ENCODE results near the gene MRPL43.

MRPL43 gene

DNA sequence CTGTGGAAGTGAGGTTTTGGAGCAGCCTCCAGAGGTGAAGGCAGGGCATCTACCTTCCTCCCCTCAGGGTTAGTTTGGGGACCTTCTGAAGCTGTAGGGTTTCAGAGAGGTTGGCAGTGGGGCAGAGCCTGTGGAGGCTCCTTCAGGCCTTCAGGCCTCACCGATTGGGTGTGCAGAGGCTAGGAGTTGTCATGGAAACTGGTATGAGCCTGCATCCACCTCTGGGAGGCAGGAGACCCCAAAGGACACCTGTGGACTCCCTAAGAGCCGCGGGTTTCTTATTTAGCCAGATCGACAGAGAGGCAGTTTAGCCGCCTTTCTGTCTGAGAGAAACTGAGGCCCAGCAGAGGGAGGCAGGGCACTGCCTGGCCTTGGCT is 14.3 kb upstream of the MRPL43 start:
- Histone ChIP-seq H3K36me3 (ENCODE audit: control insufficient read depth in 2 of 2, insufficient read depth in 2 of 2, low read length in 2 of 2) (peaks cover 16 to 30% of the 10 kb centered on the region in 2 donors), H3K4me1 (ENCODE audit: control insufficient read depth in 2 of 2, insufficient read depth in 2 of 2, low read length in 2 of 2) (peaks cover 22 to 36% of the 10 kb centered on the region in 2 donors), H3K27me3 (ENCODE audit: control insufficient read depth in 2 of 2, insufficient read depth in 2 of 2, low read length in 2 of 2) (no peaks in the 10 kb centered on the region), H3K4me3 (ENCODE audit: low read length in 2 of 2) (no peak overlapping the region), H3K9ac (ENCODE audit: low read depth in 1 of 2, low read length in 2 of 2) (peak overlapping the region; percentile 61 to 77), H3K9me3 (ENCODE audit: control insufficient read depth in 2 of 2, low read length in 2 of 2) (no peaks in the 10 kb centered on the region), H3K27ac (ENCODE audit: low read depth in 2 of 2, low read length in 2 of 2) (peak overlapping the region; percentile 87 to 89)

DNA sequence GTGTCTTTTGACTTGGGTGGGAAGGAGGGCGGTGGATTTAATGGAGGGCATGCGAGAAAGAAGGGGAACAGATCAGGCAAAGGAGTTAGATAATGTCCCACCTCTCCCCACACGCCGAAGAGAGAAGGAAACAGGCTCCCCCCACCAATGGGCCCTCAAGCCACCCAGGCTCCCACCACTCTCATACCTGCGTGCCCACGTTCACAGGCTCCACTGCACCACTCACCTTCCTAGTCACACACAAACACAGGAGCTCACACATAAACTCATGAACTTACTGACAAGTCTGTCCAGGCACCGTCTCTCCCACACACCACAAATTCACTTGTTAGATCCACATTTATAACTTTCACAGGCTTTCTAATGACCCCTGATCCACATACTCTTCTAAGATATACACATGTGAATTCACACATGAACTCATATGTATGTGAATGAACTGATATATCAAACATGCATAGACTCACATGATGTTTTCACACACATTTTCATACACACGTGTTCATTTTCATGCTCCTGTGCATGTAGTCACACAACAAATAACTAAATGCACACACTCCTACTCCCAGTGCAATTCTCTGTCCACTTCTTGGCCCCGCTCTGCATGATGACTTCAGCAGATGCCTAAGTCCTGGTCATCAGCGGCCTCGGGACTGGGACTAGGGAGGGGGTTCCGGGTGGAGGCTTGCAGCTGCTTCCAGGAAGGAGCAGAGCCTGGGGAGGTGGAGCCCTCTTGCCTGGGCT is 13.8 kb upstream of the MRPL43 start:
- Histone ChIP-seq H3K27ac (ENCODE audit: low read depth in 2 of 2, low read length in 2 of 2) (peak overlapping the region; percentile 87 to 89), H3K27me3 (ENCODE audit: control insufficient read depth in 2 of 2, insufficient read depth in 2 of 2, low read length in 2 of 2) (no peaks in the 10 kb centered on the region), H3K9ac (ENCODE audit: low read depth in 1 of 2, low read length in 2 of 2) (peak overlapping the region; percentile 70 to 77), H3K4me1 (ENCODE audit: control insufficient read depth in 2 of 2, insufficient read depth in 2 of 2, low read length in 2 of 2) (peaks cover 28 to 41% of the 10 kb centered on the region in 2 donors), H3K36me3 (ENCODE audit: control insufficient read depth in 2 of 2, insufficient read depth in 2 of 2, low read length in 2 of 2) (peaks cover 13 to 25% of the 10 kb centered on the region in 2 donors), H3K9me3 (ENCODE audit: control insufficient read depth in 2 of 2, low read length in 2 of 2) (no peaks in the 10 kb centered on the region), H3K4me3 (ENCODE audit: low read length in 2 of 2) (peak overlapping the region; percentile 78 to 81)

DNA sequence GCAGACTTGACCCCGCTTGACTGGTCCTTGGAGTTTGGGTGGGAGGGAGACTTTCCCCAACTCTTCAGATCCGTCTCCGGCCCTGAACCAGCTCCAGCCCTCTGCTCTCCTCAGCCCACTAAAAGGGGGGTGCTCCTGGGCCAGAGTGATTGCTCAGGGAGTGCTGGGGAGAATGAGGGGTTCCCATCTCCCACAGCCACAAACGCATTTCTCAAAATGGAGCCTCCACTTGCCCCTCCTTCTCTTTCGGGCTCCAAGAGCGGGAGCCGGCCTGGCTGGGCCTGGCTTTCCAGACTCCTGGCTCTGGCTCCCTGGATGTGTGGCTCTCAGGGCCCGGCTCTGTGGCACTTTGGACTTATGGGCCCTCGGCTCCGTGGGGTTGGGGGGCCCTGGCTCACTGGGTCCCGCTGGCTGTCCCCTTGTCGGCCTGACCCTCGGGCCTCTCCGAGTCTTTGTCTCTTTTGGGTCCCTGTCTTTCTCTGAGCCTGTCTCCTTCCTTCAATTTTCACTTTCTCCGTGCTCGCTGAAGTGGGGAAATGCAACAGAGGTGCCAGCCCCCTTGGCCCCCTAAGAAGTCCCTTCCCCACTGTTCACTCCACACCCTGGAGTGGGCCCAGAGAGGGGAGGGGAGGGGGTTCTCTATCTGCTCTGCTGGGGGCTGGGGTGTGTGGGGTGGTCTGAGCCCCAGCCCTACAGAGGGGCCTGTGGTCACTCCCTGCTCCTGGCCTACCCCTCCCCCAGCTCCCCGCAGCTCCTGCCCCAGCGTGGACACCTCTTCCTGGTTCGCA is 13.0 kb upstream of the MRPL43 start:
- Histone ChIP-seq H3K27me3 (ENCODE audit: control insufficient read depth in 2 of 2, insufficient read depth in 2 of 2, low read length in 2 of 2) (no peaks in the 10 kb centered on the region), H3K4me1 (ENCODE audit: control insufficient read depth in 2 of 2, insufficient read depth in 2 of 2, low read length in 2 of 2) (peaks cover 28 to 41% of the 10 kb centered on the region in 2 donors), H3K4me3 (ENCODE audit: low read length in 2 of 2) (peak overlapping the region; percentile 78 to 81), H3K36me3 (ENCODE audit: control insufficient read depth in 2 of 2, insufficient read depth in 2 of 2, low read length in 2 of 2) (peaks cover 9 to 19% of the 10 kb centered on the region in 2 donors), H3K9ac (ENCODE audit: low read depth in 1 of 2, low read length in 2 of 2) (peak overlapping the region; percentile 77 to 79), H3K27ac (ENCODE audit: low read depth in 2 of 2, low read length in 2 of 2) (peak overlapping the region; percentile 87 to 89), H3K9me3 (ENCODE audit: control insufficient read depth in 2 of 2, low read length in 2 of 2) (no peaks in the 10 kb centered on the region)

DNA sequence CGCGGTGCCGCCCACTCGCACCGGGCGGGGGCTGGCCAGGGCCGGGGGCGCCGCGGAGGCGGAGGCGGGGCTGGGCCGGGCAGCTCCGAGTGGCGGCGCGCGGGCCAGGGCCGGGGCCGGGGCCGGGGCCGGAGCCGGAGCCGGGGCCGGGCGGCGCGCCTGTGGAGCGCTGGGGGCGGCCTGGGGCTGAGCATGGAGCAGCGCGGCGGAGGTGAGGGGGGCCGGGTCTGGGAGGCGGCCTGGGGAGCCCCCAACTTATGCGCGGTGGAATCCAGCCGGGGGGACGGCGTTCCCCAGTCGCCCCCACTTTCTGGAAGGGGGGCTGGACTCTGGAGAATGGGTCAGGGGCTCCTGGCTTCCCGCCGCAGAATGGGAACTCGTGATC is 12.4 kb upstream of the MRPL43 start, which contains the start of gene LZTS2:
Gene LZTS2 (plus strand): TSS at position 67 of the 385 bp plus-strand sequence. CDS start 2,731 bp downstream, outside the sequence.
- H3K27ac ChIP-seq (ENCODE audit: low read depth in 2 of 2, low read length in 2 of 2): peak within 1 kb of the TSS; percentile 90 to 96
- H3K27me3 ChIP-seq (ENCODE audit: control insufficient read depth in 2 of 2, insufficient read depth in 2 of 2, low read length in 2 of 2): no peaks in the 10 kb centered on the region
- H3K4me3 ChIP-seq (ENCODE audit: low read length in 2 of 2): peak within 1 kb of the TSS; percentile 78 to 81
- H3K9ac ChIP-seq (ENCODE audit: low read depth in 1 of 2, low read length in 2 of 2): peak within 1 kb of the TSS; percentile 89 to 92
- H3K36me3 ChIP-seq (ENCODE audit: control insufficient read depth in 2 of 2, insufficient read depth in 2 of 2, low read length in 2 of 2): peaks cover 8 to 14% of the 10 kb centered on the region in 2 donors
- no peaks in the 10 kb centered on the region for H3K9me3 ChIP-seq (ENCODE audit: control insufficient read depth in 2 of 2, low read length in 2 of 2)
- peaks cover 28 to 41% of the 10 kb centered on the region in 2 donors for H3K4me1 ChIP-seq (ENCODE audit: control insufficient read depth in 2 of 2, insufficient read depth in 2 of 2, low read length in 2 of 2)

DNA sequence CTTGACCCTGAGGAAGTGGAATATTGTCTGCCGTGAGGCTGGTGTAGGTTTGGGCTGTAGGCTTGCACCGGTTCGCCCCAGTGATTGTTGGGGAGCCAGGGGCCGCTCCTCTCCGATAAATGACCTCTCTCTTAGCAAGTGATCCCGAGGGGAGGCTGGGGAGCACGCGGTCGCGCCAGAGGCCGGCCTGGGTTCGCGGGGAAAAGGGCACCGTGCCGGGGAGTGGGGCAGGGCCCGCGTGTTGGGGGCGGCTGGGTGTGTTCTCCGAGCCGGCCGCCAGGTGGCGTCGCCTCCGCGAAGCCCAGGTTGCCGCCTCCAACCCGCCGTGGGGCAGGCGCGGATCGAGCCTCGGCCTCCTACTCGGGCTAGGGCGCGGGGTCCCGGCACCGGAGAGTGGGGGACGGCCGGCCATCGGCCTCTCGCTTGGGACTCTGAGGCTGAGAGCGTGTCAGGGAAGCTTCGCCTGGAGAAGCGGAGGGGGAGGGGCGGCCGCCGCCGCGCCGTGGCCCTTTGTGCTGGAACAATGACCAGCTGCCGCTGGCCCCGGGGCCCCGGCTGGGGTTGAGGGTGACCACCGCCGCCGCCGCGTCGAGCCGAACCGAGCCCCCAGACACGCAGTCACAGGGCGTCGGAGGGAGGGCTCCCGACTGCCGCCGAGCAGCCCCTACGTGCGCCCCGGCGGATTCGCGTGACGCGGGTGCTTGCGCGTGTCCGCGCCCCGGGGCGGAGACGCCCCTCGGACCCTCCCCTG is 11.9 kb upstream of the MRPL43 start:
- peaks cover 28 to 41% of the 10 kb centered on the region in 2 donors for H3K4me1 ChIP-seq (ENCODE audit: control insufficient read depth in 2 of 2, insufficient read depth in 2 of 2, low read length in 2 of 2)
- peak overlapping the region; percentile 89 to 92 for H3K9ac ChIP-seq (ENCODE audit: low read depth in 1 of 2, low read length in 2 of 2)
- H3K4me3 ChIP-seq (ENCODE audit: low read length in 2 of 2): peak overlapping the region; percentile 78
- H3K27ac ChIP-seq (ENCODE audit: low read depth in 2 of 2, low read length in 2 of 2): peak overlapping the region; percentile 90 to 96
- peaks cover 10 to 13% of the 10 kb centered on the region in 2 donors for H3K36me3 ChIP-seq (ENCODE audit: control insufficient read depth in 2 of 2, insufficient read depth in 2 of 2, low read length in 2 of 2)
- H3K9me3 ChIP-seq (ENCODE audit: control insufficient read depth in 2 of 2, low read length in 2 of 2): no peaks in the 10 kb centered on the region
- H3K27me3 ChIP-seq (ENCODE audit: control insufficient read depth in 2 of 2, insufficient read depth in 2 of 2, low read length in 2 of 2): no peaks in the 10 kb centered on the region

DNA sequence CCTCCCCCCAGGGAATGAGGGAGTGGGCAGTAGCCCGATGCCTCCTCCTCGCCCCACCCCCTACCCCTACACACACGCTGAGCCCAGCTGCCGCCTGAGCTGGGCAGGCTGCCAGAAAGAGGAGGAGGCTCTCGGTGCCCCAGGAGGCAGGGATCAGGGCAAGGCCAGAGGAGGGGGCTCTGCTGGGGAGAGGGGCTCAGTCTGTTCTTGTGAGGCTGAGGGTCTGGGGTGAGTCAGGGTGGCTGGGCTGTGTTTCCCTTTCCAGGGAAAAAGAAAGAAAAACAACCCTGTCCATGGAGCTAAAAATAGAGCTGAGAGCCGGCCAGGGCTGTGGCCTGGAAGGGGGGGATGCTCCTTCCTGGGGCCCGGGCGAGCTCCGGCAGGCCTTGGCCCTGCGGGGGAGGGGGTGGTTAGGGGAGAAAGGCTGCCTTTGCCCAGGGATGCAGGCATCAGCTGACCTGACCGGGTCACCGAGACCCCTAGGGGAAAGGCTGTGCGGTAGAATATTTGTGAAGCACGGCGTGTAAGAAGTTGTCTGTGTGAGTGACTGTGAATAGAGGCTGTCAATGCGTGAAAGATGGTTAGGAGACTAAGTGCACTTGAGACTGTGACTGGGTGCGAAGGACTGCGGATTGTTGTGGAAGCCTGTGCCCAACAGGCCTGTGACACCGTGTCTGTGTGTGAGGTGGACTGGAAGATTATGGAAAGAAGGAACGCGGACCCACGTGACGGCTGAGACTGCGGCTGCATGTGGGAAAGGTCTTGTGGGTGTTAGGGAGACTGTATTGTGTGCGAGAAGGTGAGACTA is 11.1 kb upstream of the MRPL43 start:
- Histone ChIP-seq H3K36me3 (ENCODE audit: control insufficient read depth in 2 of 2, insufficient read depth in 2 of 2, low read length in 2 of 2) (peaks cover 9 to 14% of the 10 kb centered on the region in 2 donors), H3K27ac (ENCODE audit: low read depth in 2 of 2, low read length in 2 of 2) (peak overlapping the region; percentile 90 to 96), H3K9ac (ENCODE audit: low read depth in 1 of 2, low read length in 2 of 2) (peak overlapping the region; percentile 89 to 92), H3K4me3 (ENCODE audit: low read length in 2 of 2) (peak overlapping the region; percentile 78), H3K27me3 (ENCODE audit: control insufficient read depth in 2 of 2, insufficient read depth in 2 of 2, low read length in 2 of 2) (no peaks in the 10 kb centered on the region), H3K4me1 (ENCODE audit: control insufficient read depth in 2 of 2, insufficient read depth in 2 of 2, low read length in 2 of 2) (peaks cover 28 to 41% of the 10 kb centered on the region in 2 donors), H3K9me3 (ENCODE audit: control insufficient read depth in 2 of 2, low read length in 2 of 2) (no peaks in the 10 kb centered on the region)

DNA sequence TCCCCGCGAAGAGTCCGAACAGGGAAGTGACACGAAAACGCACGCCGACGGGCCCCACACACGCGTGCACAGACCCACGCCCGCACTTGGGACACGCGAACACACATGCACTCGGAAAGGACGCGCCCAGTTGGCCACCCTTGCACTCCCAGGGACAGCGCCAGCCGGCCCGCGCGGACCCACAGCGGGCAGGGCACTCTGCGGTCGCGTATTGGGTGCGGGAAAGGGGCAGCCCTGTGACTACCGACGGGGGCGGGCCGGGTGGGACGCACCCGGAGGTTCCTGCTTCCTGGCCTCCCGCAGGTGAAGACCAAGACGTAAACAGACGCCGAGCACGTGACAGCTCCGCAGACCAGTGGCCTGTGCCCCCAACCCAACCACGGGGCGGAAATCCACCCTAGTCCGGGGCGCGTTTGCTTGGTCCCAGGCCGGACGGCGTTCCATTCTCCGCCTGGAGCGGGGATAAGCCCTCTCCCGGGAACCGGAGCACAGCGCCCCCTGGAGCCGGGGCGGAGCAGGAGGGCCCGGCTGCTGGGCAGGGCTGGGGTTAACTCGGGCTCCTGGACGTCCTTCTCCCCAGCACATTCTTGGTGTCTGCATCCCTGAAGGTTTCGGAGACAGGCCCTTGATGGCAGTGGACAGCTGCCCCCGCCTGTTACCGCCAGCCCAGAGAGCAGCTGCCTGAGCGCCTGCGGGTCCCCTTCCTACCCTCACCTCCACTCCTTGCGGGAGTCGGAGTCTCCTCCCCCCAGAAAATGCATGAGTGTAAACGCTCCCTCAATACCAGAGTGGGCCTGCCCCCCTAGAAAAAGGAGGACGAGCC is 10.3 kb upstream of the MRPL43 start:
- peak overlapping the region; percentile 89 to 92 for H3K9ac ChIP-seq (ENCODE audit: low read depth in 1 of 2, low read length in 2 of 2)
- H3K9me3 ChIP-seq (ENCODE audit: control insufficient read depth in 2 of 2, low read length in 2 of 2): no peaks in the 10 kb centered on the region
- H3K27me3 ChIP-seq (ENCODE audit: control insufficient read depth in 2 of 2, insufficient read depth in 2 of 2, low read length in 2 of 2): no peaks in the 10 kb centered on the region
- peaks cover 3 to 13% of the 10 kb centered on the region in 2 donors for H3K36me3 ChIP-seq (ENCODE audit: control insufficient read depth in 2 of 2, insufficient read depth in 2 of 2, low read length in 2 of 2)
- H3K4me1 ChIP-seq (ENCODE audit: control insufficient read depth in 2 of 2, insufficient read depth in 2 of 2, low read length in 2 of 2): peaks cover 28 to 41% of the 10 kb centered on the region in 2 donors
- H3K27ac ChIP-seq (ENCODE audit: low read depth in 2 of 2, low read length in 2 of 2): peak overlapping the region; percentile 90 to 96
- H3K4me3 ChIP-seq (ENCODE audit: low read length in 2 of 2): peak overlapping the region; percentile 78

DNA sequence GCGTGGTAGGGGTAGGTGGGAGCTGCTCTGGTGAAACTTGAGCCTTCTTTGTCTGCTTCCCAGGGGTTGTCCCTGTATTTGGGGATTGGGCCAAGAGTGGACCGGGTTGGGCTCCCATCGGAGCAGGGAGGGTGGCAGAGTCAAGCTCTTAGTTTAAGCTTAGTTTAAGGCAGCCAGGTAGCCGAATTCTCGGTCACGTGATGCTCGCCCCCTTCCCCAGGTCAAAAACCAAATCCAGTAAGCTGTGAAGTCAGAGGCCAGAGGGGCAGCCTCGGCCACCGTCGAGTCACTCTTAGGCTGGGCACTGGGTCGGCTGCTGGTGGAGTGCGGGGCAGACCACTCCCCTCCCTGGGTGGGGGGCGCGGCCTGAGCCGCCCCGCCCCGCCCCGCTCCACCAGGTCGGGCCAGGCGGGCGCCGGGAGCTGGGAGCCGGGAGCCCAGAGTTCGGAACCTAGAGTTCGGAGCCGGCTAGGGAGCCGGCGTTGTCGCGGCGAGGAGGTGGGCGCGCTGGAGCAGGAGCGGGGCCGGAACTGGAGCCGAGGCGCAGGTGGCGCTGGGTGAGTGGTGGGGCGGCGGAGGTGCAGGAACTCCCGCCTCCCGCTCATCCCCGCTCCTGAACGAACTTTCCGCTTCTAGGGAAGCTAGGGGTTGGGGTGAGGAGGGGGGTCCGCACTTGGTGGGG is 9.5 kb upstream of the MRPL43 start:
- Histone ChIP-seq H3K27ac (ENCODE audit: low read depth in 2 of 2, low read length in 2 of 2) (peak overlapping the region; percentile 90 to 96), H3K36me3 (ENCODE audit: control insufficient read depth in 2 of 2, insufficient read depth in 2 of 2, low read length in 2 of 2) (peaks cover 3 to 12% of the 10 kb centered on the region in 2 donors), H3K4me1 (ENCODE audit: control insufficient read depth in 2 of 2, insufficient read depth in 2 of 2, low read length in 2 of 2) (peaks cover 28 to 36% of the 10 kb centered on the region in 2 donors), H3K4me3 (ENCODE audit: low read length in 2 of 2) (peak overlapping the region; percentile 78), H3K27me3 (ENCODE audit: control insufficient read depth in 2 of 2, insufficient read depth in 2 of 2, low read length in 2 of 2) (no peaks in the 10 kb centered on the region), H3K9ac (ENCODE audit: low read depth in 1 of 2, low read length in 2 of 2) (peak overlapping the region; percentile 89 to 92), H3K9me3 (ENCODE audit: control insufficient read depth in 2 of 2, low read length in 2 of 2) (no peaks in the 10 kb centered on the region)

Data from mucosa of rectum (tissue), 2 donors.